B cell (primary cell): ENCODE results near the gene TECR. TPM values are rescaled to one million over a fixed set of nuclear protein-coding genes. Genes with fewer than 3 reads are reported as not detected.

Experiments used
- ATAC-seq: fragments of 200-7000 bp; cut with Tn5 transposase; one replicate; pipeline ENCODE4 v1.10.0; 2021; ENCODE audit warnings: low read depth, mild to moderate bottlenecking, moderate number of reproducible peaks, moderate library complexity
- CTCF ChIA-PET: fragments of 350-600 bp; sonication (Branson Sonifier 250); formaldehyde crosslinking; loops from one replicate; lab custom pipeline; 2021; ENCODE audit warnings: antibody characterized with exemption, inconsistent platforms; lab: Charles Lee
- POLR2A ChIA-PET: fragments of 350-600 bp; sonication (Branson Sonifier 250); formaldehyde crosslinking; loops from one replicate; lab custom pipeline; 2021; ENCODE audit warnings: antibody characterized with exemption; lab: Charles Lee
- DNase-seq: peaks from one replicate; pipeline ENCODE4 v3.0.0; 2013
- H2AFZ ChIP-seq: 2 replicates; pipeline ENCODE4 v1.6.1; 2012; ENCODE audit warnings: mild to moderate bottlenecking, low read depth, low read length; ENCODE audit not compliant: insufficient read depth, poor library complexity, severe bottlenecking
- H3K27ac ChIP-seq, 2 donors: 1 replicate in 1 of 2; 2 replicates in 1 of 2; pipeline ENCODE4 v1.5.1; 2012 to 2013; ENCODE audit warnings: low read length in 2 of 2, mild to moderate bottlenecking in 2 of 2, moderate library complexity in 1 of 2
- H3K27me3 ChIP-seq, 4 experiments: fragments of 200-600 bp in 1 of 4; sonication (generic) in 1 of 4; replicated peaks in 1 of 4; 1 replicate in 2 of 4; 2 replicates in 2 of 4; pipeline versions ENCODE4 v1.6.1 to v1.7.0; 2013 to 2016; ENCODE audit warnings: low read length in 3 of 4, mild to moderate bottlenecking in 2 of 4, mixed read lengths in 1 of 4, moderate library complexity in 1 of 4; ENCODE audit not compliant: insufficient read depth in 4 of 4, control insufficient read depth in 3 of 4; ENCODE audit errors: control extremely low read depth in 1 of 4
- H3K36me3 ChIP-seq, 2 experiments: replicated peaks in 1 of 2; 1 replicate in 1 of 2; 2 replicates in 1 of 2; pipeline versions ENCODE4 v1.6.1 to v1.7.1; 2013; ENCODE audit warnings: low read length in 1 of 2; ENCODE audit not compliant: insufficient read depth in 2 of 2, control insufficient read depth in 1 of 2; ENCODE audit errors: control extremely low read depth in 1 of 2, extremely low read depth in 1 of 2
- H3K4me1 ChIP-seq, 2 donors: fragments of 200-600 bp in 1 of 2; sonication (generic) in 1 of 2; 1 replicate in 1 of 2; 2 replicates in 1 of 2; pipeline versions ENCODE4 v1.5.1 to v1.6.1; 2013 to 2017; ENCODE audit warnings: low read length in 2 of 2; ENCODE audit not compliant: control insufficient read depth in 2 of 2, insufficient read depth in 2 of 2
- H3K4me2 ChIP-seq: replicated peaks from 2 replicates; pipeline ENCODE3; 2012; ENCODE audit warnings: mild to moderate bottlenecking, low read depth, low read length; ENCODE audit not compliant: poor library complexity, severe bottlenecking
- H3K4me3 ChIP-seq, 5 experiments: fragments of 200-600 bp in 1 of 5; sonication (generic) in 1 of 5; 1 replicate in 3 of 5; 2 replicates in 2 of 5; pipeline versions ENCODE4 v1.5.1 to v1.7.0; 2011 to 2016; ENCODE audit warnings: low read length in 4 of 5, mild to moderate bottlenecking in 4 of 5, low read depth in 2 of 5, control low read depth in 1 of 5, moderate library complexity in 1 of 5; ENCODE audit not compliant: insufficient read depth in 1 of 5; ENCODE audit errors: control extremely low read depth in 1 of 5, extremely low read depth in 1 of 5
- H3K79me2 ChIP-seq: fragments of 200-600 bp; sonication (generic); one replicate; pipeline ENCODE4 v1.6.0; 2016; ENCODE audit warnings: low read length; ENCODE audit not compliant: control insufficient read depth, insufficient read depth
- H3K9ac ChIP-seq: fragments of 200-600 bp; sonication (generic); 2 replicates; pipeline ENCODE4 v1.6.1; 2017; ENCODE audit warnings: mild to moderate bottlenecking, low read length, moderate library complexity
- H3K9me3 ChIP-seq, 3 donors: one replicate each; pipeline versions ENCODE4 v1.6.1 to v1.7.1; 2013; ENCODE audit warnings: low read length in 2 of 3; ENCODE audit not compliant: control insufficient read depth in 2 of 3, insufficient read depth in 1 of 3; ENCODE audit errors: control extremely low read depth in 1 of 3
- H4K20me1 ChIP-seq: 2 replicates; pipeline ENCODE4 v1.6.0; 2012; ENCODE audit warnings: mild to moderate bottlenecking, low read length; ENCODE audit not compliant: insufficient read depth, control insufficient read depth, poor library complexity, severe bottlenecking
- H3K27ac Mint-ChIP-seq: one replicate; pipeline ENCODE4 v1.8.0; 2021; ENCODE audit warnings: mixed read lengths
- H3K27me3 Mint-ChIP-seq: one replicate; pipeline ENCODE4 v1.8.0; 2021; ENCODE audit warnings: mixed read lengths
- H3K4me1 Mint-ChIP-seq: one replicate; pipeline ENCODE4 v1.8.0; 2021; ENCODE audit warnings: mixed read lengths
- H3K4me3 Mint-ChIP-seq: one replicate; pipeline ENCODE4 v1.8.0; 2021; ENCODE audit warnings: mixed read lengths
- H3K9me3 Mint-ChIP-seq: one replicate; pipeline ENCODE4 v1.8.0; 2022; ENCODE audit warnings: mixed read lengths; ENCODE audit not compliant: insufficient read depth
- EZH2 ChIP-seq: IDR thresholded peaks from 2 replicates; pipeline ENCODE4 v1.6.1; 2012; ENCODE audit warnings: borderline replicate concordance, low read depth, mild to moderate bottlenecking, moderate library complexity, low read length; ENCODE audit not compliant: insufficient read depth, poor library complexity, severe bottlenecking
- WGBS: methylation state at CpG from one replicate; pipeline ENCODE4 v1.1.5; 2013; ENCODE audit warnings: missing lambda C conversion rate; ENCODE audit not compliant: insufficient coverage; 5-methylcytosine and 5-hydroxymethylcytosine counted together
- intact Hi-C: fragments of 100-400 bp; cut with micrococcal nuclease; formaldehyde crosslinking; loops from one replicate; pipeline ENCODE4 v1.10.0; 2022
- polyA plus RNA-seq: library from polyadenylated mRNA; depleted of rRNA; stranded (reverse); fragments of >200 nt; gene quantifications from 2 replicates; pipeline ENCODE4 v1.2.3, GENCODE V29; 2012
- total RNA-seq, 2 donors: library from RNA; stranded (reverse); fragments of 120-200 nt in 1 of 2; gene quantifications; 1 replicate in 1 of 2; 2 replicates in 1 of 2; pipeline versions ENCODE4 v1.2.3 to v1.2.4, GENCODE V29; 2013 to 2022
- TF ChIP-seq, protein P1 (sequence below): fragments of 200-600 bp; IDR thresholded peaks from one replicate; pipeline ENCODE4 v1.8.0; 2022; ENCODE audit warnings: antibody characterized with exemption, mild to moderate bottlenecking

TECR gene
- total and polyA plus RNA-seq, 2 donors (not counting 1 experiment from before 2014, with no cell fraction given) = 68.9 to 129 TPM

DNA sequence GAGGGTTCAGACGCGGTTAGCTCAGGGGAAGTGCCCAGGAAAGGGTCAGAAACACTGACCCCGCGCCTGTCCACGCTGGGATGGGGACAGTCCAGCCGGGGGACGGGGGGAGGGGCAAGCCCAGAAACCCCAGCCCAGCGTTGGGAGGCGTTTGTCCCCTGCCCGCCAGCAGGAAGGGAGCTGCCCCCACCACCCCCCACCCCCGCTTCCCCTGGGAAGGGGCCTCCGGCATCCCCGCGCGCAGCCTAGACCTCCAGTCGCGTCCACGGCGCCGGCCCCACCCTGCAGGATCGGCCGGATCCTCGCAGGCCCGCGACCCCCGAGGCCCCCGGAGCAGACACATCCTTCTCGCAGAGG lies 33.7 kb upstream of the TECR start:
- TF ChIP-seq EZH2 = no peak
- TF ChIP-seq, protein P1, sequence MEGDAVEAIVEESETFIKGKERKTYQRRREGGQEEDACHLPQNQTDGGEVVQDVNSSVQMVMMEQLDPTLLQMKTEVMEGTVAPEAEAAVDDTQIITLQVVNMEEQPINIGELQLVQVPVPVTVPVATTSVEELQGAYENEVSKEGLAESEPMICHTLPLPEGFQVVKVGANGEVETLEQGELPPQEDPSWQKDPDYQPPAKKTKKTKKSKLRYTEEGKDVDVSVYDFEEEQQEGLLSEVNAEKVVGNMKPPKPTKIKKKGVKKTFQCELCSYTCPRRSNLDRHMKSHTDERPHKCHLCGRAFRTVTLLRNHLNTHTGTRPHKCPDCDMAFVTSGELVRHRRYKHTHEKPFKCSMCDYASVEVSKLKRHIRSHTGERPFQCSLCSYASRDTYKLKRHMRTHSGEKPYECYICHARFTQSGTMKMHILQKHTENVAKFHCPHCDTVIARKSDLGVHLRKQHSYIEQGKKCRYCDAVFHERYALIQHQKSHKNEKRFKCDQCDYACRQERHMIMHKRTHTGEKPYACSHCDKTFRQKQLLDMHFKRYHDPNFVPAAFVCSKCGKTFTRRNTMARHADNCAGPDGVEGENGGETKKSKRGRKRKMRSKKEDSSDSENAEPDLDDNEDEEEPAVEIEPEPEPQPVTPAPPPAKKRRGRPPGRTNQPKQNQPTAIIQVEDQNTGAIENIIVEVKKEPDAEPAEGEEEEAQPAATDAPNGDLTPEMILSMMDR = no peak
- H3K9ac ChIP-seq = peak overlapping the region; percentile 70

More for the DNA sequence above, 33.7 kb upstream of the TECR start:
- Mint-ChIP-seq H3K4me1 (peaks cover 14% of the 10 kb centered on the region), H3K27ac (peak overlapping the region; percentile 78), H3K27me3 (no peaks in the 10 kb centered on the region), H3K4me3 (peak overlapping the region; percentile 86), H3K9me3 (no peaks in the 10 kb centered on the region)
- H3K9me3 ChIP-seq = peaks cover 0 to 4% (median 0%) of the 10 kb centered on the region in 3 donors
- under 1% methylated on average over 19 of the region's 28 CpGs for WGBS
- no peaks in the 10 kb centered on the region for H4K20me1 ChIP-seq
- POLR2A ChIA-PET = interaction anchor here (0.5 to 1.4 kb wide), 3 partner anchors 14 to 549 kb away, joined by 3 to 6 read pairs (median 4); no protein-coding TSS in a partner anchor
- intact Hi-C loops = loop anchor here (1.0 kb wide), 1 partner anchor 23 kb away; the partner anchor contains the start of gene DNAJB1
- H3K4me1 ChIP-seq = peaks cover 6 to 16% of the 10 kb centered on the region in 2 donors
- no peaks in the 10 kb centered on the region for H3K27me3 ChIP-seq
- no peaks in the 10 kb centered on the region for H3K79me2 ChIP-seq
- peak overlapping the region in 4 of 5 experiments; percentile 62 to 69 (median 62) for H3K4me3 ChIP-seq
- H2AFZ ChIP-seq = peak overlapping the region; percentile 81
- H3K36me3 ChIP-seq = no peaks in the 10 kb centered on the region
- CTCF ChIA-PET = interaction anchor here (0.6 to 2.4 kb wide), 6 partner anchors 9 to 1992 kb away, joined by 3 to 9 read pairs (median 4); no protein-coding TSS in a partner anchor
- peak overlapping the region in 1 of 2 donors; percentile 19 for H3K27ac ChIP-seq
- DNase-seq = no peak
- ATAC-seq = no peak
- peak overlapping the region; percentile 90 for H3K4me2 ChIP-seq
